ENCODE measurements around the gene TP53RK.

The TP53RK gene

DNA sequence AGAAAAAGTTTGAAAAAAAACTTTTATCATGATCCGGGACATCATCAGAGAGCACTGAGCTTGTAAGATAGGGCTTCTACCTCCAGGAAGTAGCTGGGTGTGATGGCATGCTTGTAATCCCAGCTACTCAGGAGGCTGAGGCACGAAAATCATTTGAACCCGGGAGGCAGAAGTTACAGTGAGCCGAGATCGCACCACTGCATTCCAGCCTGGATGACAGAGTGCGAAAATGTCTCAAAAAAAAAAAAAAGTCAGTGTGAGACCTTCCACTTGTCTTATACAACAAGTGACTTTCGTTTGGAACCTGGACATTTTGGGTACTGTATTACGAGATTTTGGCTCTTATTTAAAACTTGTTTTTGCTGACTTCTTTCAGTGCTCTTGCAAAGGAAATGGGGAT, 32.1 kb downstream of the TP53RK start:
- no peak for DNase-seq

DNA sequence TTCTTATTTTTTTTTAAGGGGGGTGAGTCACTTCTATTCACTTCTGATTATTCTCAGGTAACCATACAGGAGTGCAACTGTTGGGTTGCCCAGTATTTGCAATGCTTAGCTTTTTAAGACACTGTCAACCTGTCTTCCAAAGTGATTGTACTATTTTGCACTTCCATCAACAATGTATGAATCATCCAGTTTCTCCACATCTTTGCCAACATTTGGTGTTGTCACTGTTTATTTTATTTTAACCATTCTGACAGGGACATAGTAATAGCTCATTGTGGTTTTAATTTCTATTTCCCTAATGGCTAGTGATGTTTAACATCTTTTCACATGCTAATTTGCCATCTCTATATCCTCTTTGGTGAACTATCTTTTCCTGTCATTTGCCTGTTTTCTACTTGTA, 36.5 kb downstream of the TP53RK start:
- DNase-seq = no peak

DNA sequence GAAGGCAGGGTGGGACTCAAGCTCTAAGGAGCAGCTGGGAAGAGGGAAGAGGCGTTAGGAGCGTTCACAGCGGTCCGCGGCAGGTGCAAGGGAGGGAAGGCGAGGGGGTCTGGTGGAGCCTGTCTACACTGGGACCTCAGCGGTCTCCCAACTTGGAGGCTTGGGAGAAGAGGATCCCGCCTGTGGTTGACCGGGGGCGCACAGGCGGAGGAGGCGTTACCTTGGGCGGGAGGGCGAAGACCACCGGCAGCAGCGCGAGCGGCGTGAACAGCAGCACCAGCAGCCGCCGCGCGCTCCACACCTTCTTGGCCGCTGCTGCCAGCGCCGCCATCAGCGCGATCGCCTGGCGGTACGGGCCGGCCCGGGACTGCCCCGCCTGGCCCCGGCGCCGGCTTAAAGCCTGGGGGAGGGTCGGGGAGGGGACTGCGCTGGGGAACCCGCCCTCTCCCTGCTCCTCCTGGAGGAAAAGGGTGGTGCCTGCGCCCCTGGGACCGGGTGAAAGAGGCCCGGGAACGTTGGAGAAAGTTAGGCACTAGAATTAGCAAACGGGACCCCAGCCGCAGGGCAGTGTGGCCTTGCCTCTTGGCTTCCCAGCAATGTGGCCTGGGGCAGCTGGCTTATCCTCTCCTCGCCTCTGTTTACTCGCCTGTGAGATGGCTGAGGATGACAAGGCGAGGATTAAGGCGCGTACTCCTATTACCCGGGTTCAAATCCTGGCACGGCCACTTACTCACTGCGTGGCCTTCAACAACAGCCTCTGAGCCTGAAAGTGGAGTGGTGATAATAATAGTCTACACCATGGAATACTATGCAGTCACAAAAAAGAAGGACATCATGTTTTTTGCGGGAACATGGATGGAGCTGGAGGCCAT, 37.9 kb downstream of the TP53RK start, which contains the start of gene SLC13A3:
TSS of gene SLC13A3 (minus strand) at position 369 of the 872 bp plus-strand sequence. CDS start at position 331, 38 bp downstream.
- no peak for DNase-seq

DNA sequence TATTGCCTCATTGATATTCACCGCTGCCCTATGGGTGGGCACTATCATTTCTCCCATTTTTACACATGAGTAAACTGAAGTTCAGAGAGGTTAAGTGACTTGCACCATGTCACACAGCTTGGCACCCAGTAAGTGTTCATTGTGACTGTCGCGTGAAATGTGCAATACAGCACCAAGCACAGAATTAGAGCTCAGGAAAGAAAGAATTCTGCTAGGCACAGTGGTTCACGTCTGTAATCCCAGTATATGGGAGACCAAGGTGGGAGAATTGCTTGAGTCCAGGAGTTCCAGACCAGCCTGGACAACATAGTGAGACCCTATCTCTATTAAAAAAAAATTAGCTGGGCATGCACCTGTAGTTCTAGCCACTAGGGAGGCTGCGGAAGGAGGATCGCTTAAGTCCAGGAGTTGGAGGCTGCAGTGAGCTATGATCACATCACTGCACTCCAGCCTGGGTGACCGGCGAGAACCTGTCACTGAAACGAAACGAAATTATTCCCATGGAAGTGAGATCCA, 38.6 kb downstream of the TP53RK start:
- no peak for DNase-seq

DNA sequence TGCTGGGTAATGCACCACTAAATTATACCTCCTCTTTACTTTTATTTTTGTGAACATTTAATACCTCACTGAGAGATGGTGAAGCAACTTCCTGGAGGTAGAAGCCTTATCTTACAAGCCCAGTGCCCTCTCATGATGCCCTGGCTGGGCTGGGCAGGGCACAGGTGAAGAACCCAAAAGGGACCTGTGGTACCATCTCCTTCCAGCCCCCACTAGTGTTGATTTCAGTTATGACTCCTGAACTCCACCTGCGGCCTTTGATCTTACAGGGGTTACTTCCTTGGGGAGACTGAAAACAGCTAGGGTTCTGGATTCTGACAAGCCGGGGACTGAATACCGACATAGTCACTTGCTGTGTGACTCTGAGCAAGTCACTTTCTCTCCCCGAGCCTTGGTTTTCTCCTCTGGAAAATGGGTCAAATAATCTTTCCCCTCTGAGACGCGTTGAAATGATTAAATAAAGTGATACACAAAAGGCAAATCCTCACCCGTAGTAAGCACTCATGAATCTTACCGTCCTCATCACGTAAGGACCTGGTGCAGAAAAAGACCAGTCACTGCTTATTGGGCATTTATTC, 39.2 kb downstream of the TP53RK start:
- no peak for DNase-seq

DNA sequence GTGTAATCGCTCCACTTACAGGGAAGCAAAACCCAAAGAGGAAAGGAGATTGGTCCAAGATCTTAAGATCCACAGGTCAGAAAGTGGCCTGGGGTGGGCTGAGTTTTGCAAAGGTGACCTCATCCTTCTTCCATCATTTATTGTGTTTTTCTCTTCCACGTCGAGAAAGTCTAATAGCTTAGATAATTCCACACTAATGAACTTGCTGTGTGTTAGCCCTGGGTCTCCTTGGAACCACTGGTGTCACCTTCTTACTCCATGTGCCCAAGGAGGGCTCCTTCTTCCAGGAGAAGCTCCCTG, 39.6 kb downstream of the TP53RK start:
- no peak for DNase-seq

DNA sequence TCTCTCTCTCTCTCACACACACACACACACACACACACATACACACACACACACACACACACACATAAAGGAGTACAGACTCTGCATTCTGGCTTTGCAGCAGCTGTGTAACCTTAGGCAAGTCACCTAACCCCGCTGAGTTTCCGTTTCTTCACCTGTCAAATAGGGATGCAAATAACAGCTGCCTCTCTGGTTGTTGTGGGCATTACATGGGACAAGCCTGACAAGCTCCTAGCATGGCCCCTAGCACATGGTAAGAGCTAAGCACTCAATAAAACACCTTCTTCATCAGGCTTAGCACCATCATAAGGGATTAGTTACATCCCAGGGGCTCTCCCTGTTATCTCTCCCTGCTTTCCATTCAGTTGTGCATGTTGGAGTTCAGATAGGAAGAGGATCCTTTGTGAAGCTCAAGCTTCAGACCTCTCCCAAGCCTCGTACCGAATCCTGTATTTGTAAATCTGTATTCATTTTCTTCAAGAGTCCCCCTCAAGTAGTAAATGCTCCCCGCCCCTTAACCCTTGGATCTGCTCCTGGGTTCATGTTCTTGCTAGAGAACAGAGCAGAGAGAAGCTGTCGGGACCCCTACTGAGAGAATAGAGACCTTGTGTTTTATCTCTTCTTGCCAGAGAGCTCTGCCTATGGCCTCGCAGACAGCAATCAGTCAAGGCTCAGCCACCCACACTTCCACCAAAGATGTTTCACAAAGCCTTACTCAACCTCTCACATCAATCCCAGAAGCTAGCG, 40.2 kb downstream of the TP53RK start:
- DNase-seq = no peak

DNA sequence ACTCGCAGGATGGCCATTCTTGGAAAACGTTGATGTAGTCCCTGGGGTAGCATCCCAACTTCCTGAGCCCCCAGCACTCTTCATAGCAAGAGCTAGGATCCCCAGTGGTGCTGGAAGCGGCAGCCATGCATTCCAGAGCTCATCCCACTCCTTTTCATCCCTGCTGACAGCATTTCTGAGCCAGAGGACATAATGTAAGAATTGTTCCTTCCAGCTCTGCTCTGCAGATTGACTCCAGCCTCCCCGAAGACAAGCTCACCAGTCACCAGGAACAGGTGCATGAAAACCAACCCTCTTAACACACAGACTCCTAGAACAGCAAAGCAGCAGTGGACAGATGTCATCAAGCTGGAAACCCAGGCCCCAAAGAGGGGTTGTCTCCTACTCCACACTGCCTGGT, 41.8 kb downstream of the TP53RK start:
- DNase-seq = no peak

DNA sequence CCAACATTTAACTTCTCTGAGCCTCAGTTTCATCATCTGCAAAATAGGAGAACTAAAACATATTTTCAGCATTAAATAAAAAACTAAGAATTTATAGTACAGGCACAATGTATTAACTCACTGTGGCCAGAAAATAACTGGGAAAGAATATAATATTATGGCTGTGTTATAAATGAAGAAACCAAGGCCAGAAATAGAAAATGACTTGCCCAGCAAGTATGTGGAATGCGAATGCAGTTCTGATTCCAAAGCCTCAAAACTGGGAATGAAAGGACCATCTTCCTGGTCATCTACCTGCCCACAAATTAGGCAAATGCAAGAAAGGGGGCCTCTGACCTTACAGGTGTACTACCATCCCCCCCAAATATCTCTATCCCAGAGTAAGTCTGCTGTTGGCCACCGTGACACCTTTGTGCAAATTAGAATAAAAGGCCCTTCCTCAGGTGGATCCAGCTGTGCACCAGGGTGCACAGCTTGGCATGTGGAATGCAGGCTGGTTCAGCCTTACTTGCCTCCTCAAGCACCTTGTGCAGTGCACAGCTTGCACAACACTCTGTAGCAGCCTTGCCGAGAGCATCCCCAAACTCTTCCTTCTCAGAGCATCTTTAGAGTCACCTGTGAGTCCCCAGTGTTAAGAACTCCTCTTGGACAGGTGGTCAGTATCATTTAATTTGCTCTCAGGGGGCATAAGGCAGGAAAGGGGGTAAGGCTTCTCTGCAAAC, 42.4 kb downstream of the TP53RK start:
- DNase-seq = no peak

DNA sequence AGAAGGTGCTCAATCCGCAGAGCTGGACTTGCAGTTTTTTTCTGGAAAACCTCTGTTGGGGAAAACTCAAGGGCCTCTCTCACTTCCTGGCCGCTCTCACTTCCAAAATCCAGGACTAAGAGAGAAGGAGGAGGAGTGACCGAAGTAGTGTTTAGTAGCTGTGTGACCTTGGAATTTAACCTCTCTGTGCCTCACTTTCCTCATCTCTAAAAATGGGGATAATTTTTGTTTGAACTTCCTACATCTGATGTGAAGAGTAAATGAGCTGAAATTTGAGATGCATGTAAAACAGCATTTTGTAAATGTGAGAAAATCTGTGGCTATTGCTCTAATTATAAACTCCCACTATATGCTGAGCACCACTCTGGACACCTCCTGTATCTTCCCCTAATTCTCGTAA, 43.1 kb downstream of the TP53RK start:
- DNase-seq = no peak

DNA sequence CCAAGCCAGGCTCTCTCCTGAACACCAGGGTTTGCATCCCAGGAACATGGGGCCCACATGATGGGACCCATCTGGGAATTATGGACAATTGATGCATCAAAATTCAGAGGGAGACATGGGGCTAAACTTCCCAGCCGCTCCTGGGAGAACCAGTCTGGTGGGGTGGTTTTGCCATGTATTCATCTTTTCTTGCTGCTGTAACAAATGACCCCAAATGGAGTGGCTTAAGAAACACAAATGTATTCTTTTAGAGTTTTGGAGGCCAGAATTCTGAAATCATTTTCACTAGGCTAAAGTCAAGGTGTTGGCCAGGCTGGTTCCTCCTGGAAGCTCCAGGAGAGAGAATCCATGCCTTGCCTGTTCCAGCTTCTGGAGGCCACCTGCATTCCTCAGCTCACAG, 44.5 kb downstream of the TP53RK start:
- DNase-seq = no peak

DNA sequence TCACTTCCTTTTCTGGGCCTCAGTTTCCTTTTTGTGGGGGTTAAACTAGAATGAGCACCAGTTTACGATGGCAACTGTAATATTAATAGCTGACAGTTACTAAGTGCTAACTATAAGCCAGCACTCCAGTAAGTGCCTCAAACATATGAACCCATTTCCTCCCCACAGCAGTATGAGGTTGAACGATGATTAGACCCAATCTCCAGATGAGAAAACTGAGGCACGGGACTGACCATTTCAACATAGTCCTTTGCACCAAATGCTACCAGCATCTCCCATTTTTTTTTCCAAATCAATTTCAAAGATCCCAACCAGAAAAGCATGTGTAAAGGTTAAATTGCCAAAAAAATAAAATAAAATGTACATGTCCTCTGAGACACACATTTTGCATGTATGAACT, 45.1 kb downstream of the TP53RK start:
- no peak for DNase-seq

DNA sequence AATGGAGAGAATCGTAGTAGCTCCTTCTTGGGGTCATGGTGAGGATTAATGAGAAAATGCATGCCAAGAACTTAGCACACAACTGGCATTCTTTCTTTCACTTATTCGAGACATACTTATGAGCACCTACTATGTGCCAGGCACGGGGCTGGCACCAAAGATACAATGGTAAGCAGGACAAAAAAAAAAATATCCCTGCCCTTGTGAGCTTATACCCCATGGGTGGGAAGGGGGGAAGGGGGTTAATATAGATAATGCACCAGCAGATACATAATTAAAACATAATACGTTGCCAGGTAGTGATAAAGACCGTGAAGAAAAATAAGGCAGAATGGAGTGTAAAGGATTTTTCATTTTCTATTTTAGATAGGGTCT, 46.3 kb downstream of the TP53RK start:
- DNase-seq = no peak

DNA sequence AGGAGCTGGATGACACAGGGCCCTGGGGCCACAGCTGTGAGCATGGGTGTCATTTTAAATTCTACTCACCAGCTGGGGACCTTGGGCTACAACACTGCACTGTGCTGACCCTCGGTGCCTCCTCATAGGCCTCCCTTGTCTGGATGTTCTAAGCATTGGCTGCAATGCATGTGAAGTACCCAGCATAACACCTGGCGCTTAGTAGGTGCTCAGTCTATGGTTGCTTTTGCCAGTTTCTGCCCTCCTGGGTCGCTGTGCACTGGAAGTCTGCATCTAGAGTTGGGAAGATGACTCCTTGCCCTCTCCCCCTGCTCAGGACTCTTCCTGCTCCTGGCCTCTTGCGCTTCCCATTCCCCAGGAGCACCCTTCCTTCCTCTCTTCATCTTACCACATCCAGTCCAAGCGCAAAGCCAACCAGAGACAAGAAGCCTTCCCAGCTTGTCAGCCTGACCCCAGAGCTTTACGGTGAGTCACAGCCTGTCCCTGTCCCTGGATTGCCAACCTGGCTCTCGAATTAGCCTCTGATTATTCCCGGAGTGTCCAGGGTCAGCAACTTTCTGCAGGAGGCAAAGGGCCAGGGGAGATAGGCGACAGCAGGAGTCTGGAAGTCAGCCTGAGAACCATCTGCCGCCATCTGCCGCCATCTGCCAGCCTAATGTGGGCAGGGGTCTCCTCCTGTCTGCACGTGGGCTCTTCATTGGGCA, 46.8 kb downstream of the TP53RK start:
- DNase-seq = no peak

DNA sequence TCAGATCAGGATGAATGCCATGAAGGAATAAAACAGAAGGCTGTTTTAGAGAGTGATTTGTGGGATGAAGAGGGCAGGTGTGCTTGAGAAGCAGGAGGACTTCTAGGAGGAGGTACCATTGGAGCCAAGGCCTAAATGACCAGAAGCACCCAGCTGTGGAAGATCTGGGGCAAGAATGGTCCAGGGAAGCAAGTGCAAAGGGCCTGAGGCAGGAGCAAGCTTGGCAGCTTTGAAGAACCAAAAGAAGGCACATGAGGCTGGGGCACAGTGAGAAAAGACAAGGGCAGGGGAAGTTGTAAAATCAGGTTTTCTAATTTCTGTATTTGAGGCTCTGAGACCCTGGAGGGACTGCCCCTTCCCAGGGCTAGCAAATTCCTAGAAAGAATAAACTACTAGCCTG, 47.8 kb downstream of the TP53RK start:
- no peak for DNase-seq

DNA sequence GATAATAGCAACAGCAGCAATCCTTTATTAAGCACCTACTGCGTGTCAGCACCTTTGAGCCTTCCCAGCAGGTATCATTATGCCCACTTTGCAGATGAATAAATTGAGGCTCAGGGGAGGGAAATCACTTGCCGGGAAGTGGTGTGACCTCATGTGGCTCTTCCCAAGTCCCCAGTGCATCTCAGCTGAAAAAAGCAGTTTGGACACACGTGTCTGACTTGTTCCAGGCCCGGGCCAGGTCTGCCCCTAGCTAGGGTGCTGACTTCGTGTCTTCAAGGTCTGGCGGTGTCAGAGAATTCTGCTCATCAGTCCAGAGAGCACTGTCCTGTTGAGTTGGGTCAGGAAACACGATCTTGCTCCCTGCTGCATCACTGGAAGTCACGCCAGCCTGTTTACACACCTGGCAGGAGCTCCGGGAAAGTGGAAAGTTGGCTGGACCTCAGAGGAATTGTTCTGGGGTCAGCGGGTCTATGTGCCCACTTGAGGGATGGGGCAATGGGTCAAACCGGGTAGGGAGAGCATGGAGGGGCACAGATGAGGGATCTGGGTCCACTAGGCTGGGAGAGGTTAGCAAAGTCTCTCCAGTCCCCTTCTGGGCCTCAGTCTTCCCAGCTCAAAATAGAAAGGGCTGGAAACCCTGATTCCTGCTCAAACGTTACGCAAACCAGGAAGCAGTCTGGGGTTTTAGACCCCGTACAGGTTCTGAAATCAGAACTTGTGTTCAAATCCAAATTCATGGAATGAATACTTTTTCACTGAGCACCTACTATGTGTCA, 48.5 kb downstream of the TP53RK start:
- no peak for DNase-seq

DNA sequence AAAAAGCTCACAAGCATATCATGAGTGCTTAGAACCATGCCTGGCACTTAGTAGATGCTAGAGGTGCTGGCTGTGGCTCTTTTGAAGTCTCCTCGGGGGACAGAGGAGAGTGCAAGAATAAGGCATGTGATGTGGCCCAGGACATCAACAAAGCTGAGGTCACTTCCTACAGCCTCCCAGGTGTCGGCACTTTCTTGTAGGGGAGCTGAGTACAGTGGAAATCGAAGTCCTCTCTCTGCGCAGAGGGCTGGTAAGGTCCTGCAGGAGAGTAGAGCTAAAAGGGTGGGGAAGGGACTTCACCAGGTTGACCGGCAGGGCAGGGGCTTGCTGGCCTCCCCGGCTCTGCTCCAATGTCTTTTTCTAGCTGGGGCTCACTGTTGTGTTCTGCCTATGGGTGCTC, 49.2 kb downstream of the TP53RK start:
- no peak for DNase-seq

DNA sequence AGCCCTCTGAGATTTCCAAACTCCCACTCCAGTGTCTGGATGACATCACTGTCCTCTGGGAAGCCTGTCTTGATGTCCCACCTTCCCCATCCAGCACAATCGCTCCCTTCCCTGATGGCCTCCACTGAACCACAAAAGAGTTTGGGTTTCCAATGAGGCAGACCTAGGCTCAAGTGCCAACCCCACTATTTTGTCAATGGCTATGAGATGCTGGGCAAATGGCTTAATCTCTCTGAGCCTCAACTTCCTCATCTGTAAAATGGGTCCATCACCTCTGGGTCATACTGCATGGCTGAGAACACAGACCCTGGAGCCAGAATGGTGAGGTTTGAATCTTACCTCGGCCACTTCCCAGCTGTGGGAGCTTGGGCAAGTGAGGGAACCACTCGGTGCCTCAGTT, 49.7 kb downstream of the TP53RK start:
- no peak for DNase-seq

DNA sequence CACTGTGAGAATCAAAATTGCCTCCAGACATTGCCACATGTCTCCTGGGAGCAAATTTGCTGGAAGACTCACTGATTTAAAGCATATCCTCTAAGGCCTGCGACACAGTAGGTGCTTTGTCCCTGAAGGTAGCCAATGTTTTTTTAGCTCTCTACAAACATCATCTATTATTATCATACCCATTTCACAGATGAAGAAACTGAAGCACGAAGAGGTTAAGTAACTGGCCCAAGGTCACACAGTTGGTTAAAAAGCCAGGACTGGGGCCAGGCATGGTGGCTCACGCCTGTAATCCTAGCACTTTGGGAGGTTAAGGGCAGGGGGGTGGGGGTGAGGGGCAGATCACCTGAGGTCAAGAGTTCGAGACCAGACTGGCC, 50.4 kb downstream of the TP53RK start:
- DNase-seq = no peak

DNA sequence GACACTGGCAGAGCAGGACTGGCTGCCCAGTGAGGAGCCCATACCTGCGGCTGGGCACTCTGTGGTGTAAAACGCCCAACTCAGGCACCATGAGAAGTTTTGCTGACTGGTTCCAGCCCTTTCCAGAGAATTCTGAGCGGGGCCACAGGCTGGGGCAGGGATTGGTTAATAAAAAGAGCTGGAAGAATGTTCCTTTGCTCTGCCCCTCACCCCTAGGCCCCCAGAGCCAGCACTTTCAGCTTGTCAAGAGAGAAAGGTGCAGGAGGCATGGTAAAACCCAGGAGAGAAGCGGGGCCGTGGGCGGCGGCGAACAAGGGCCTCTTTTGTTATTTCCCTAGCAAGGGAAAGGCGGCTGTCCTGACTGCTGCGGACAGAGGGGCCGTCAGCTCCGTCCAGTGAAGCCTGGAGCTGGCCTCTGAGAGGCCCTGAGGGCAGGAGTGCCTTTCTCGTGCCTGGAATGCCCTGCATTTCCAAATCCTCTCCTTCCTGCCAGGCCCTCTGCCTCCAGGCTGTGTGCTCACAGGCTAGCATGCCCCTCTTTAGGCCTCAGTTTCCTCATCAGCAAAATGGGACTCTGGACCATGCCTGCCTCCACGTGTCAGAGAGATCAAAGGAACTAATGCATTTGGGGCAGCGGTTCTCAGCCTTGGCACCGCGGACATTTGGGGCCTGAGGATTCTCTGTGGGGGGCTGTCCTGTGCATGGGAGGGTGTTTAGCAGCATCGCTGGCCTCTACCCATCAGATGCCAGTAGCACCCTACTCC, 50.9 kb downstream of the TP53RK start:
- DNase-seq = no peak
